A673 (cell line): ENCODE results near the gene DSCAML1.

Source experiments
- EZH2 ChIP-seq: fragments of 200-600 bp; sonication (generic); IDR thresholded peaks from 2 replicates; pipeline ENCODE4 v1.6.1; 2017; ENCODE audit warnings: borderline replicate concordance, low read depth, mild to moderate bottlenecking, mixed read lengths, antibody characterized with exemption, low read length; ENCODE audit not compliant: poor library complexity, severe bottlenecking
- TF ChIP-seq, protein P1 (sequence below): fragments of 300-800, 200-600 bp; sonication (generic); conservative IDR thresholded peaks from 2 replicates; pipeline ENCODE4 v1.5.1; 2017; ENCODE audit warnings: low read depth, mild to moderate bottlenecking, antibody characterized with exemption, low read length, moderate library complexity, mixed read lengths

- TF ChIP-seq, protein P1, sequence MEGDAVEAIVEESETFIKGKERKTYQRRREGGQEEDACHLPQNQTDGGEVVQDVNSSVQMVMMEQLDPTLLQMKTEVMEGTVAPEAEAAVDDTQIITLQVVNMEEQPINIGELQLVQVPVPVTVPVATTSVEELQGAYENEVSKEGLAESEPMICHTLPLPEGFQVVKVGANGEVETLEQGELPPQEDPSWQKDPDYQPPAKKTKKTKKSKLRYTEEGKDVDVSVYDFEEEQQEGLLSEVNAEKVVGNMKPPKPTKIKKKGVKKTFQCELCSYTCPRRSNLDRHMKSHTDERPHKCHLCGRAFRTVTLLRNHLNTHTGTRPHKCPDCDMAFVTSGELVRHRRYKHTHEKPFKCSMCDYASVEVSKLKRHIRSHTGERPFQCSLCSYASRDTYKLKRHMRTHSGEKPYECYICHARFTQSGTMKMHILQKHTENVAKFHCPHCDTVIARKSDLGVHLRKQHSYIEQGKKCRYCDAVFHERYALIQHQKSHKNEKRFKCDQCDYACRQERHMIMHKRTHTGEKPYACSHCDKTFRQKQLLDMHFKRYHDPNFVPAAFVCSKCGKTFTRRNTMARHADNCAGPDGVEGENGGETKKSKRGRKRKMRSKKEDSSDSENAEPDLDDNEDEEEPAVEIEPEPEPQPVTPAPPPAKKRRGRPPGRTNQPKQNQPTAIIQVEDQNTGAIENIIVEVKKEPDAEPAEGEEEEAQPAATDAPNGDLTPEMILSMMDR = no peak
- no peak for TF ChIP-seq EZH2
Observed at GRCh38 chr11:117385906-117386305, 411.1 kb downstream of the DSCAML1 start.
